ENCODE measurements around the gene TMEM184B.
A peak's percentile ranks its signal among the peaks of the same experiment; 100 is the strongest.
"Not testable (repeated sequence)": the region's sequence is repeated elsewhere in the genome, so short reads cannot be mapped to it uniquely, and the experiment has no call there.

TMEM184B gene

DNA sequence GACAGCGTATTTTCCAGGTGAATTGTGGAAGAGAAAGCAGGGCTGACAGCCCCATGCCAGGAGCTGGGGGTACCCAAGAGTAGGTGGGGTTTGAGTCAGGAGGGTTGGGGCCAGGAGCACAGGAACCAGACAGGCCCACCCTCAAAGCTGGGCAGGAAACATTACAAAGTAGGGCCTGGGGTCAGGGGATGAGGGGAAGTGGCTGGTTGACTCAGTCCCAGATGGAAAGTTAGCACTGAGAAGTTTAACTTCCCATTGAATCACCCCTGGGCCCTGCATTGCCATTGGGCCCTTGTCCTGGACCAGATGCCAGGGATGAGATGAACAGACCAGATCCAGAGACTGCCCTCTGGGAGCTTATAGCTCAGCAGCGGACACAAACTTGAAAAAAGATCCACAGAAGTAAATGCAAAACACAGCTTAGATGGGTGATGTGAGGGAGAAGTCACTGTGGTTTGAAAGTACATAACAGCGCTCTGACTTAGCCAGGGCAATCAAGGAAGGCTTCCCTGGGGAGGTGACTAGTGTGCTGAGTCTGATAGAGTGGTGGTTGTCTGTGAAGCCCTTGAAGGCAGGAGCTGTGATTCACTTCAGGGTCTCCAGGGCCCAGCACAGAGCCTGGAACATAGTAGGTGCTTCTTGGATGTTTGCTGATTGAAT is 68.8 kb downstream of the TMEM184B start:
- DNase-seq (ENCODE audit: low spot score), result no peak

DNA sequence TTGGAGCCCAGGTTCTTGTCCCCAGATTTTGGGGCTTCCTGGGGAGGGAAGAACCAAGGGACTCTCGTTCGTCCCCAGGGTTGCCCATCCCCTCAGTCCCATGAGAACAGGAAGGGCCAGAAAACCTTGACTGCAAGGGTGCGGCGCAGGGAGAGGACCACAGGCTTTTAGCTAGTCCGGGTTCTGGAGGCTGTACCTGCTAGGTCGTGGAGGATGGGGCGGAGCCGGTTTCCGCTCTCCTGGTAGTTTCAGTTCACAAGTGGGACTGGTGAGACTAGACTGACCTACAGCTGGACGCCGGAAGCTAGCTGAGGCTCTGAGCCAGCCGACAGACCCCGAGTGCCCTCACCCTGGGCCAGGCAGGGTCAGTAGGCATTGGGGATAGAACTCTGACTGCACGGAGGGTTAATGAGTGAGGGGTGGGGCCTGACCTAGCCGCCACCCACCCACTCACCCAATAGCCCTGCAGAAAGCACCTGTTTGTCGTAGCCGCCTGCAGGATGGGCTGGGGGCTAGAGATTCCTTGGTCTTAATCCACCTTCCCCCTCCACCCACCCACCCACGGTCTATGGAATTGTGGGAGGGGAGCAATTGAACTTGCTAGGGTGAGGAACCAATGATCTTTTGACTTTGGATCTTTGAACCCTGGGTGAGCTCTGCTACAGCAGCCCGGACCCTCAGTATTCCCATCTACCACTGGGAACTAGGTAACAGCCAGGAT is 69.6 kb downstream of the TMEM184B start:
- no peak for DNase-seq (ENCODE audit: low spot score)

DNA sequence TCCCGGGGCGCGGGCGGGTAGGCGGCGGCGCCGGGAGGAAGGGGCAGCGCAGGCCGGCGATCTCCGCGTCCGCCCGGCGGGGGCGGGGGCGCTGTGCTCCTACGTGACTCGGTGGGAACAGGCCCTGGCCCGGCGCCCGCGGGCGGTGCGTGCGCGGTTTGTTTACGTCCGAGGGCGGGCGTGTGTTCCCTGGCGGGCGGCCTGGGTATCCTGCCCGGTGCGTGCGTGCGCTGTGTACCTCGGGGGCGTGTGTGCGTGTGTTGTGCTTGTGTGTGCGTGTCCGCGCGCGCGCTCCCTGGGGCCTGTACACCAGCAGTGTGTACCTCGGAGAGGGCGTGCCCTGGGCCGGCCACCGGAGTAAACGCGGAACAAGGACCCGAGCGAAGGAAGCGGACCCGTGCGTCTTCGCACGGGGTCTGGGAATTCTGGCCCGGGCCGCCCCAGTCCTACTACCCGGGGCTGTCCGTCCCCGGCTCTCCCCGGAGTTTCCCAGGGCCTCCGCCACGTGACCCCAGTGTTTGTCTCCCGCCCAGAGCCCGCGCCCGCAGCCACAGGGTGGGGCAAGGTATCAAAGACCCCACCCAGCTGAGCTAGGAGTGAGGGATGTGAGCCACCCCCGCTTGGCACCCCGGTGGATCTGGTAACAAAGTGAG is 70.2 kb downstream of the TMEM184B start:
- DNase-seq (ENCODE audit: low spot score), result no peak

DNA sequence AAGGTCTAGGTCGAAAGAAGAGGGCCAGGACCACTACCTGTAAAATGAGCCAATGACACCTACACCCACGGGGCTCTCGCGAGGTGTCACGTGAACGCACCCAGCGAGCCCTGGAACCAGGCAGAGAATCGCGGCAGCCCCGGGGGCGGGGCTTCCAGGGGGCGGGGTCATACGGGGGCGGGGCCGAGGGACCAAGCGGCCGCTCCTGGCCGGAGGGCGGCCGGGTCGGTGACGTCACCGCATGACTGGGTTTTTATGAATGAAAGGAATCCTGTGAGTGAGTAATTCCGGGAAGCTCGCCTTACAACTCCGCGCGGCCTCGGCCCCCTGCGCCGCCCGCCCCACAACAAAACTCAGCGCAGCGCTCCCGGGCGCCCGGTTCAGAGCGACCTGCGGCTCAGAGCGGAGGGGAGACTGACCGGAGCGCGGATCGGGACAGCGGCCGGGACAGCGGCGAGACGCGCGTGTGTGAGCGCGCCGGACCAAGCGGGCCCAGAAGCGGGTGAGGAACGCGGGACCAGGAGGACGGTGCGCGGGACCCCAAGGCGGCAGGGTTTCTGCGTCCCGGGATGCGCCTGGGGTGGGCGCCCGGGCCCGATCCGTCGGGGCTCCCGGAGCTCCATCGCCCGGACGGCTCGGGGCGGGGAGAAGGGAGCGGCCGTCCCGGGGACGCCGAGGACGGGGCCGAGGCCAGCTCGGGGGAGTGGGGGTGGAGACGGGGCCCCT is 70.9 kb downstream of the TMEM184B start, which contains the start of gene MAFF:
MAFF (plus strand) TSS at position 284 of the 726 bp plus-strand sequence. CDS start 11,860 bp downstream, outside the sequence.
- DNase-seq (ENCODE audit: low spot score), result peak; percentile 91

DNA sequence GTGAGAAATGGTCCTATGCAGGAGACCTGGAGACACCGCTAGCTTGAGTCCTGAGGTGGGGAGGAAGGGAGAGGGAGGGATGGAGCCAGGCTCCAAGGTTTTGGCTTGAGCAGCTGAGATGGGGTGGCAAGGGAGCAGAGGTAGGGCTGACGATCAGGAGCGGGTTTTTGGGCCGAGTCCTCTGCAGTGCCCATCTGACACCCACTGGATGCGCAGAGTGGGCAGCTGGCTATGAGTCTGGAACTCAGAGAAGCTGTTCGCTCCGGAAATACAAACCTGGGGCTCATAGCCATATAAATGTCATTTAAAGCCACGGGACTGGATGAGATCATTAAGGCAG is 71.5 kb downstream of the TMEM184B start:
- DNase-seq (ENCODE audit: low spot score), result no peak

DNA sequence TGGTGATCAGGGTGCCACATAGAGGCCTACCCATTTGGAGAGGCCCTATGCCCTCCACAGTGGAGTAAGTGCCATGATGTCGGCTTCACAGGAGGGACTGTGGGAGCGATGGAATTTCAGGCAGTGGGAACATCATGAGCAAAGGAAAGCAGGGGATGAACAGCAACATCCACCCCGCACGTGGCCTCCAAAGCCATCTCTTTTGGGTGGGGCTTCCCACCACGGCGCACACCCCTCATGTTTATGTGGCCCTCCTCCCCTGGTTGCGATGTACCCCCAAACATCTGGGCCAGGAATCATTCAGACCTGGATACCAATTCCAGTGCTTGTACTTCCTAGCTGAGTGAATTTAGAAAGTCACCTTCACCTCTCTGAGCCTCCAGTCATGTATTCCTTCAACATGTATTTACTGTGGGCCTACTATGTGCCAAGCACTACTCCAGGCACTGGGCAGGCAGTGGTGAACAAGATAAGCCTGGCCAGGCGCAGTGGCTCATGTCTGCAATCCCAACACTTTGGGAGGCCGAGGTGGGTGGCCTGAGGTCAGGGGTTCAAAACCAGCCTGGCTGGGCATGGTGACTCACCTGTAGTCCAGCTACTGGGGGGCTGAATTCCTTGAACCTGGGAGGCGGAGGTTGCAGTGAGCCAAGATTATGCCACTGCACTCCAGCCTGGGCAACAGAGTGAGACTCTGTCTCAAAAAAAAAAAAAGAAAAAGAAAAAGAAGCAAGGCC is 72.8 kb downstream of the TMEM184B start:
- DNase-seq (ENCODE audit: low spot score), result no peak

DNA sequence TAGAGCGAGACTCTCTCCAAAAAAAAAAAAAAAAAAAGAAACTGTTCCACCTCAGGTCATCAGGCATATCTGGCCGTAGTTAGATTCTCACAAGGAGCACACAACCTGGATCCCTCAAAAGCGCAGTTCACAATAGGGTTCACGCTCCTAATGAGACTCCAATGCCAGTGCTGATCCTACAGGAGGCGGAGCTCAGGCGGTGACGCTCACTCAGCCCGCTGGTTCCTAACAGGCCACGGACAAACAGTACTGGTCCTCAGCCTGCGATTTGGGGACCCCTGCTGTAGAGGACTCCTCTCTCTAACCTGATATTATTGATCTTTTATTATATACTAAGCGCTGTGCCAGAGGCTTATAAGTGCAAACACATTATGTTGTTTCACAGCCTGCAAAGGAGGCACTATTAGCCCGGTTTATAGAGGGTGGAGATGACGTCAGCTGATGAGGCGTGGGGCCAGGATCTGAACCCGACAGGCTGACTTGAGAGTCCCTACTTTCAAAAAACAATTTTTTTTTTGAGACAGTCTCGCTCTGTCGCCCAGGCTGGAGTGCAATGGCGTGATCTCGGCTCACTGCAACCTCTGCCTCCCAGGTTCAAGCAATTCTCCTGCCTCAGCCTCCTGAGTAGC is 75.9 kb downstream of the TMEM184B start:
- no peak for DNase-seq (ENCODE audit: low spot score)

DNA sequence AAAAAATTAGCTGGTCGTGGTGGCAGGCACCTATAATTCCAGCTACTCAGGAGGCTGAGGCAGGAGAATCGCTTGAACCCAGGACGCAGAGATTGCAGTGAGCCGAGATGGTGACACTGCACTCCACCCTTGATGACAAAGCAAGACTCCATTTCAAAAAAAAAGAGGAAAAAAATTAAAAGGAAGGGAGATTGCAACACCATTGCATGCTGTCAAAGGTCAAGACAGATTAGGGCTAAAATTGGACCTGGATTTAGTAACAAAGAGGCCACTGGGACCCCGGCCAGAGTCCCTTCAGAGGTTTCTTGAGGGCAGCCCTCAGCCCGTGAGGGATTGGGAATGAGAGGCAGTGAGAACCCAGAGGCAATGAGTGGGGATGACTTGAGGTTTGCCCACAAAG is 79.2 kb downstream of the TMEM184B start:
- DNase-seq (ENCODE audit: low spot score), result no peak

DNA sequence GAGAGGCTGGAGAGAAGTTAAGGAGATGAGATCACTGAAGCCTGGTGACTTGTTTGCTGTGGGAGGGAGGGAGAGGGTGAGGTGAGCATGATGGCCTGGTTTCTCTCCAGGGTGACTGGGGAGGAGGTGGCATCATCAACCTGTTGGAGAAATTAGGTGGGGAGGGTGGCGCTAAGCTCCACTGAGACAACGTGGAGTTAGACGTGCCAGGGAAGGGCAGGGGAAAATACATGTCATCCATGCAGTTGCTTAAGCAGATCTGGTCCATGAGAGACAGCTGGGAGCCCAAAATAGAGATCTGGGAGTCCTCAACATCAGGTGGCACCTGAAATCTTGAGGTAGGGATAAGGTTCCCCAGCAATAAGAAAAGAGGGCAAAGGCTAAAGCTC is 80.3 kb downstream of the TMEM184B start:
- no peak for DNase-seq (ENCODE audit: low spot score)

DNA sequence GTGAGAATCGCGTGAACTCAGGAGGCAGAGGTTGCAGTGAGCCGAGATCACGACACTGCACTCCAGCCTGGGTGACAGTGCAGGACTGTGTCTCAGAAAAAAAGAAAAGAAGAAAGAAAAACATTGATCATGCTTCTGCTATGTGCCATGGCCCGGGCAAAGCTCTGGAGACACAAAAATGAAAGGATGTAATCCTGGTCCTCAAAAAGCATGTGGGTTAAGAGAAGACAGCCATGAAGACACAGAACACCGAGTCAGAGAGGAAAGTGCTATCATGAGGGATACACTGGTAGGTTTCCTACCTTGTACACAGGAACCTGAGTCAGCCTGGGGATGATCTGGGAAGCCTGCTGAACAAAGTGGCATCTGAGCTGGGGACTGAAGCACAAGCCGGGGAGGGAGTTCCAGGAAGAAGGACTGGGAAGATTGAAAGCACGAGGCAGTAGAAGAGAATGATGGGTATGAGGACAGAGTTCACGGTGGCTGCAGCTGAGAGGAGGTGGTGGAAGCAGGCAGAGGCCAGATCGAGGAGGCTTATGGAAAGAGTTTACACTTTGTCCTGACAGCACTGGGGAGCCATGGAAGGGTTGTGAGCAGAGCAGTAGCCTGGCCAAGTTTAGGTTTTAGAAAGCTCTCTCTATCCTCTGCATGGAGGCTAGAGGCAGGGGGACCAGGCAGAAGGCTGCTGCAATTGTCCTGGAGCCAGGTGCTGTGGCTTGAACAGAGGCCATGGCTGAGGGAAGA is 80.9 kb downstream of the TMEM184B start:
- no peak for DNase-seq (ENCODE audit: low spot score)

DNA sequence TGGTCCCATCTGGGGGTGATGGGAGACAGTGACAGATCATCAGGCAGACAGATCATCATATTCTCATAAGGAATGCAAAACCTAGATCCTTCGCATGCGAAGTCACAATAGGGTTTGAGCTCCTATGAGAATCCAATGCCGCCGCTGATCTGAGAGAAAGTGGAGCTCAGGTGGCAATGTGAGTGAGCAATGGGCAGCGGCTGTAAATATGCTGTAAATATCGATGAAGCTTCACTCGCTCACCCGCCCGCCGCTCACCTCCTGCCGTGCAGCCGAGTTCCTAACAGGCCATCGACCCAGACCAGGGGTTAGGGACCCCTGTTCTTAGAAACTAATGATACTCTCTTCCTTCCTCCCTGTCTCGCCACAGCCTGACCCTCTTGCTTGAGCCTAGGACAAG is 81.8 kb downstream of the TMEM184B start:
- no peak for DNase-seq (ENCODE audit: low spot score)

DNA sequence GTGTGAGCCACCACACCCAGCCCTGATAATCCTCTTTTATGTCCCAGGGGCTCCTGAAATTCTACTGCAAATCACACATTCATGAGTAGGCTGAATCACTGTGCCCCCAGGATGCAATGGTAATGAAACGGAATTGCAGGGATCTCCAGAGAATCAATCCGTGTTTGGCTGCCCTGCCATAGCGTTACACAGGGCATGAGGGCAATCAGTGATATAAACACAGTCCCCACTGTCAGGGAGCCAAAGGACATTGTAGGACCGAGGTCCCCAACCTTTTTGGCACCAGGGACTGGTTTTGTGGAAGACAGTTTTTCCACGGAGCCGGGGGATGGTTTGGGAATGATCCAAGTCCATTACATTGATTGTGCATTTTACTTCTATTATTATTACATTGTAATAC is 82.2 kb downstream of the TMEM184B start:
- no peak for DNase-seq (ENCODE audit: low spot score)

DNA sequence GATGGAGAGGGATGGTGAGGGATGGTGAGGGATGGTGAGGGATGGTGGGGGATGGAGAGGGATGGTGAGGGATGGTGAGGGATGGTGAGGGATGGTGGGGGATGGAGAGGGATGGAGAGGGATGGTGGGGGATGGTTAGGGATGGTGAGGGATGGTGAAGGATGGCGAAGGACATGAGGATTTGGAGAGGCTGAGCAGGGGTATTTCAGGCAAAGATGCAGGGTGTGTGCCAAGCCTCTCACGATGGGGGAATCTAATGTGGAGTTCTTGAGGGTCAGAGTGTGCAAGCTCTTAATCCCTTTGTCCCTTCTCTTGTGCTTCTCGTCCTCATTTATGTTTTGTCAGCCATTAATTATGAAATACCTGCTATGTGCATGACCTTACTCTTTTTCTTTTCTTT is 83.7 kb downstream of the TMEM184B start:
- DNase-seq (ENCODE audit: low spot score), result no peak

DNA sequence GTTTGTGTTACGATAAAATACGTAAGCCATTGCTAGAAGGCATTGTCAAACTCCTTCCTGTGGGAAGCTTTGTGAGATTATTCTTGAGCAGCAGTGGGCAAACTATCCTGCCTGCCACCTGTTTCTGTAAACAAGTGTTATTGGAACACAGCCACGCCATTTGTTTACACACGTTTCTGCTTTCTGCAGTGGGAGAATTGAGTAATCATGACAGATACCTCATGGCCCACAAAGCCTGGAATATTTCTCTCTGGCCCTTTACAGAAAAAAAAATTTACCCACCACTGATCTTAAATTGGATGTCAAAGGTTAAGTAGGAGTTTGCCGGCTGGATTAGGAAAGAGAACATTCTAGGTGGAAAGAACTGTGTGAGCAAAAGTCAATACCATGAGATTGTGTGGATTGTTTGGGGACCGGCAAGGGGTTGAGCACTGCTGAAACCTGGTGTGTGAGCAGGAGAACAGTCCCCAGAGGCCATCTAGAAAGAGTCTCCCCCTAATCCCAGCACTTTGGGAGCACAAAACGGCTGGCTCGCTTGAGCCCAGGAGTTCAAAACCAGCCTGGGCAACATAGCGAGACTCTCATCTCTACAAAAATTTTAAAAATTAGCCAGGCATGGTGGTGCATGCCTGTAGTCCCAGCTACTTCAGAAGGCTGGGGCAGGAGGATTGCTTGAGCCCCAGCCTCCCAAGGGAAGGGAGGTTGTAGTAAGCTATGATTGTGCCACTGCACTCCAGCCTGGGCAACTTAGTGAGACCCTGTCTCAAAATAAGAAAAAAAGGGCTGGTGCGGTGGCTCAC is 85.2 kb downstream of the TMEM184B start:
- no peak for DNase-seq (ENCODE audit: low spot score)

DNA sequence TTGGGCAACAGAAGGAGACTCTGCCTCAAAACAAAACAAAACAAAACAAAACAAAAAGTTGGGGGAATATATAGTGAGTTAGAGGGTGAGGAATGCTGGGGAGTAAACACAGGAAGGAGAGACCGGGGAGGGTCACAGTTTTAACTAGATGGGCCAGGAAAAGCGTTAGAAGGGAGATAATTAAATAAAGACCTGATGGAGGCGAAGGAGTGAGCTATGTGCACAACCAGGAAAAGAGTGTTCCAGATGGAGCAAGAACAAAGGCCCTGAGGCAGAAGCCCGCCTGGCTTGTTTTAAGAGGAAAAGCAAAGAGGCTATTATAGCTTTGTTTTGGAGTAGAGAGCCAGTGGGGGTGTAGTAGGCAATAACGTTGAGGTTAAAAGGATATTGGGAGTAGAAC is 86.4 kb downstream of the TMEM184B start:
- DNase-seq (ENCODE audit: low spot score), result no peak

DNA sequence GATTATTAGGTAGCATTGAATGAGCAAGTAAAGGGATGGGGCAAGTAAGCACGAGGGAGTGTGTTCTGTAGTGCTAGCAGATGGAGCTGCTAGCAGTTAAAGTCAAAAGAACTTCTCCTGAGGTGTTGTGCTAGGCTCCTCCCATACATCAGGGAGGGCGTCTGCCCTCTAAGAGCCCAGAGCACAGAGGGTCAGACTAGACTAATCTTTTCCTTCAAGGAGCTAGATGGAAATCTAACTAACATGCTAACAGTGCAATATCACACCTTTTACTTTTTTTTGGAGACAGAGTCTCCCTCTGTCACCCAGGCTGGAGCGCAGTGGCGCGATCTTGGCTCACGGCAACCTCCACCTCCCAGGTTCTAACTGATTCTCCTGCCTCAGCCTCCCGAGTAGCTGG is 88.0 kb downstream of the TMEM184B start:
- DNase-seq (ENCODE audit: low spot score), result no peak

DNA sequence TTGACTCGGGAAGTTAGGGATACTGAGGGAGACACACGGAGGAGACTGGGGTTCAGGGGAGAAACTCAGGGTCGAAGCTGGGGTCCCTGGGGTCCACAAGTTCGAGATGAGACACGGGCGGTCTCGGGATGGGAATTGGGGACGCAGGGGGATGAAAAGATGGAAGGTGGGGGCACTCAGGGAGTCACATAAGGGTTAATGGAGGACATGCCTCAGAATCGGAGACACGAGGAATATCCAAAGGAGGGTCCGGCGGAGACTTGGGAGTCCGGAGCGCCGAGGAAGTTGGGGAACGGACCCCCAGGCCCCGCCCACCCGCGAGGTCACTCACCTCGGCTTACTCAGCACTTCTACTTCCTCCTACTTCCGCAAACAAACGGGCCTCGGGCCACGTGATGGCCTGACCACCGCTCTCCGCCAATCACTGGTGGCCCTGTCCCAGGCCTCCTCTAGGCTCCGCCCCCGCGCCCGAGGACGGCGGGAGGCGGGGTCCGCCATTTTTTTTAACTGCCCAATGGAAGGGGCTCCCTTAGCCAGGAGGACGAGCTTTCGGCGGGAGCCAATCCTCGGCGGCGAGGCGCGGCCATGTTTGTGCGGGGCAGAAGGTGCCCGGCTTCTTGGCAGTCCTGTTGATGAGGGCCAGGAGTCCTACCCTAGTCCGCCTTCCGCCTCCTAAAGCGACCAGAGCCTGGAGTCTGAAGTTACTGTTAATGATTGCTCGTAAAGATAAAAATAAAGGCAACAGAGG is 91.2 kb downstream of the TMEM184B start, which contains the start of gene PLA2G6:
PLA2G6 (minus strand) TSS at position 378 of the 748 bp plus-strand sequence. CDS start 12,404 bp downstream, outside the sequence.
- peak; percentile 99 for DNase-seq (ENCODE audit: low spot score)

DNA sequence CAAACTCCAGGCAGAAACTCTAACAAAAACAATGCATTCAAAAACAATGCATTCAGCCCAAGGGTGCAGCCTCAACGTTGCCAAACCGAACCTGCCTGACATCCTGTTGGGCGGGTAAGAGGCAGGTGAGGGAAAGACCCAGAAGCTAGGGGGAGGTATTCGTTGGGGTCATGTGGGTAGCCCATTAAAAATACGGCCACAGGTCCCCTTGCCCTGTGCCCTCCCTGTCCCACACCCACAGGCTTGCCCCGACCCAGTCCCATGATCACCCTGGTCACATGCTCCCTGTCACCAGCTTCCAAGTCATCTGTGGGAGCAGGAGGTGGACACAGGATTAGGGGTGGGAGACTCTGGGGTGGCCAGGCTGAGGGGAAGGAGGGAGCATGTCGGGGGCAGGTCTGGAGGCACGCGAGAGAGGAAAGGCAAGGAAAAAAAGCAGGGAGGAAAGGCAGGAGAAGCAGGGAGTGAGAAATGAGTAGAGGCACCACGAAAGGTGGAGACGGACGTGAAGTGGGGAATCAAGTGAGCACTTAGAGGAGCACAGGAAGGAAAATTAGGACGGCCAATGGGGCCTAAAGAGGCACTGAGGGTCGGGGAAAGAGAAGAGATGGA is 91.9 kb downstream of the TMEM184B start:
- peak; percentile 40 for DNase-seq (ENCODE audit: low spot score)

DNA sequence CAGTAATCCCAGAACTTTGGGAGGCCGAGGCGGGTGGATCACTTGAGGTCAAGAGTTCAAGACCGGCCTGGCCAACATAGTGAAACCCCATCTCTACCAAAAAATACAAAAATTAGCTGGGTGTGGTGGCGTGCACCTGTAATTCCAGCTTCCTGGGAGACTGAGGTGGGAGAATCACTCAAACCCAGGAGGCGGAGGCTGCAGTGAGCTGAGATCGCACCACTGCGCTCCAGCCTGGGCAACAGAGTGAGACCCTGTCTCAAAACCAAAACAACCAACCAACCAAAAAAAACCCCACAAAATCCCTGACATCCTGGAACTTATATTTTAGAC is 94.2 kb downstream of the TMEM184B start:
- DNase-seq (ENCODE audit: low spot score), result not testable (repeated sequence)

All from germinal center (tissue), 1 donor.